ENCODE results near the gene RNF146.
"Not testable (repeated sequence)": the region's sequence is repeated elsewhere in the genome, so short reads cannot be mapped to it uniquely, and the experiment has no call there.

Gene RNF146

GRCh38 chr6:127266178-127266891, at the start of gene RNF146:
Gene RNF146, plus strand, starts transcription at chr6:127266864. Its CDS starts 13,475 bp downstream, at chr6:127280339.
- H3K4me3 ChIP-seq (ENCODE audit: low read depth, low read length) = peak within 1 kb of the TSS; percentile 90
- TF ChIP-seq CTCF (IDR thresholded peaks at IDR 0.05; ENCODE audit: borderline replicate concordance, insufficient read depth, low read depth, low read length) = peak; percentile 65

GRCh38 chr6:127219869-127220268, 46.8 kb upstream of the RNF146 start:
- no peak for TF ChIP-seq CTCF (IDR thresholded peaks at IDR 0.05; ENCODE audit: borderline replicate concordance, insufficient read depth, low read depth, low read length)
- no peak overlapping the region for H3K4me3 ChIP-seq (ENCODE audit: low read depth, low read length)

GRCh38 chr6:127221201-127221600, 45.5 kb upstream of the RNF146 start:
- H3K4me3 ChIP-seq (ENCODE audit: low read depth, low read length) = no peak overlapping the region
- no peak for TF ChIP-seq CTCF (IDR thresholded peaks at IDR 0.05; ENCODE audit: borderline replicate concordance, insufficient read depth, low read depth, low read length)

- no peak overlapping the region for H3K4me3 ChIP-seq (ENCODE audit: low read depth, low read length)
- TF ChIP-seq CTCF (IDR thresholded peaks at IDR 0.05; ENCODE audit: borderline replicate concordance, insufficient read depth, low read depth, low read length) = no peak
Observed at GRCh38 chr6:127222418-127222817, 44.2 kb upstream of the RNF146 start.

- H3K4me3 ChIP-seq (ENCODE audit: low read depth, low read length) = no peak overlapping the region
- no peak for TF ChIP-seq CTCF (IDR thresholded peaks at IDR 0.05; ENCODE audit: borderline replicate concordance, insufficient read depth, low read depth, low read length)
Observed at GRCh38 chr6:127225497-127225896, 41.2 kb upstream of the RNF146 start.

GRCh38 chr6:127233819-127234218, 32.8 kb upstream of the RNF146 start:
- not testable (repeated sequence) for H3K4me3 ChIP-seq (ENCODE audit: low read depth, low read length)

- no peak overlapping the region for H3K4me3 ChIP-seq (ENCODE audit: low read depth, low read length)
- no peak for TF ChIP-seq CTCF (IDR thresholded peaks at IDR 0.05; ENCODE audit: borderline replicate concordance, insufficient read depth, low read depth, low read length)
Observed at GRCh38 chr6:127243501-127243900, 23.2 kb upstream of the RNF146 start.

Data from GM12875 (cell line).